ENCODE results near the gene PDCD1LG2.

The PDCD1LG2 gene

GRCh38 chr9:5511935-5512580, 1.7 kb downstream of the PDCD1LG2 start:
- H3K36me3 ChIP-seq (ENCODE audit: control insufficient read depth, low read length) = no peaks in the 10 kb centered on the region
- TF ChIP-seq CTCF (IDR thresholded peaks at IDR 0.05; ENCODE audit: low read depth, low read length, poor library complexity, severe bottlenecking) = no peak
- TF ChIP-seq EZH2phosphoT487 (IDR thresholded peaks at IDR 0.05; ENCODE audit: borderline replicate concordance, low read length) = no peak
- no peak overlapping the region for H3K4me3 ChIP-seq (ENCODE audit: low read length)
- no peak overlapping the region for H3K27ac ChIP-seq (ENCODE audit: low read depth, low read length)
- H3K79me2 ChIP-seq (ENCODE audit: control insufficient read depth, low read length) = no peaks in the 10 kb centered on the region
- H3K27me3 ChIP-seq (ENCODE audit: control insufficient read depth, low read length) = no peaks in the 10 kb centered on the region
- H3K4me2 ChIP-seq (ENCODE audit: low read length) = no peak overlapping the region
- no peaks in the 10 kb centered on the region for H3K4me1 ChIP-seq (ENCODE audit: control insufficient read depth, low read length)
- no peaks in the 10 kb centered on the region for H3K9me2 ChIP-seq (replicated peaks; ENCODE audit: control insufficient read depth, low read length)
- no peaks in the 10 kb centered on the region for H3K9me3 ChIP-seq (ENCODE audit: control insufficient read depth, insufficient read depth, low read length)
- H4K20me1 ChIP-seq (ENCODE audit: control insufficient read depth, insufficient read depth, low read depth, low read length) = no peaks in the 10 kb centered on the region
- H3F3A ChIP-seq (ENCODE audit: control insufficient read depth, insufficient read depth) = no peaks in the 10 kb centered on the region

- no peaks in the 10 kb centered on the region for H3K9me3 ChIP-seq (ENCODE audit: control insufficient read depth, insufficient read depth, low read length)
- H3F3A ChIP-seq (ENCODE audit: control insufficient read depth, insufficient read depth) = no peaks in the 10 kb centered on the region
- no peak overlapping the region for H3K4me3 ChIP-seq (ENCODE audit: low read length)
- H3K79me2 ChIP-seq (ENCODE audit: control insufficient read depth, low read length) = no peaks in the 10 kb centered on the region
- H3K9me2 ChIP-seq (replicated peaks; ENCODE audit: control insufficient read depth, low read length) = no peaks in the 10 kb centered on the region
- no peaks in the 10 kb centered on the region for H3K36me3 ChIP-seq (ENCODE audit: control insufficient read depth, low read length)
- no peak overlapping the region for H3K4me2 ChIP-seq (ENCODE audit: low read length)
- H4K20me1 ChIP-seq (ENCODE audit: control insufficient read depth, insufficient read depth, low read depth, low read length) = no peaks in the 10 kb centered on the region
- H3K27me3 ChIP-seq (ENCODE audit: control insufficient read depth, low read length) = no peaks in the 10 kb centered on the region
- H3K4me1 ChIP-seq (ENCODE audit: control insufficient read depth, low read length) = no peaks in the 10 kb centered on the region
- no peak overlapping the region for H3K27ac ChIP-seq (ENCODE audit: low read depth, low read length)
- no peak for TF ChIP-seq CTCF (IDR thresholded peaks at IDR 0.05; ENCODE audit: low read depth, low read length, poor library complexity, severe bottlenecking)
- no peak for TF ChIP-seq EZH2phosphoT487 (IDR thresholded peaks at IDR 0.05; ENCODE audit: borderline replicate concordance, low read length)
Measured at GRCh38 chr9:5512658-5513452, 2.5 kb downstream of the PDCD1LG2 start.

- Histone ChIP-seq H3K4me2 (ENCODE audit: low read length) (no peak overlapping the region), H3K9me3 (ENCODE audit: control insufficient read depth, insufficient read depth, low read length) (no peaks in the 10 kb centered on the region), H3K79me2 (ENCODE audit: control insufficient read depth, low read length) (no peaks in the 10 kb centered on the region), H3K4me3 (ENCODE audit: low read length) (no peak overlapping the region), H3K4me1 (ENCODE audit: control insufficient read depth, low read length) (no peaks in the 10 kb centered on the region), H3K9me2 (replicated peaks; ENCODE audit: control insufficient read depth, low read length) (no peaks in the 10 kb centered on the region), H3K27me3 (ENCODE audit: control insufficient read depth, low read length) (no peaks in the 10 kb centered on the region), H3K36me3 (ENCODE audit: control insufficient read depth, low read length) (no peaks in the 10 kb centered on the region), H3F3A (ENCODE audit: control insufficient read depth, insufficient read depth) (no peaks in the 10 kb centered on the region), H3K27ac (ENCODE audit: low read depth, low read length) (no peak overlapping the region), H4K20me1 (ENCODE audit: control insufficient read depth, insufficient read depth, low read depth, low read length) (no peaks in the 10 kb centered on the region)
- TF ChIP-seq CTCF (IDR thresholded peaks at IDR 0.05; ENCODE audit: low read depth, low read length, poor library complexity, severe bottlenecking) = no peak
- TF ChIP-seq EZH2phosphoT487 (IDR thresholded peaks at IDR 0.05; ENCODE audit: borderline replicate concordance, low read length) = no peak
Measured at GRCh38 chr9:5513966-5514616, 3.8 kb downstream of the PDCD1LG2 start.
